HG03135 (cell line): ENCODE results near the gene MRPL38.
"Not testable (repeated sequence)": the region's sequence is repeated elsewhere in the genome, so short reads cannot be mapped to it uniquely, and the experiment has no call there.

ENCODE experiments used
- ATAC-seq: cut with Tn5 transposase; IDR thresholded peaks from one replicate; pipeline ENCODE4 v1.9.1; 2021; ENCODE audit warnings: mild to moderate bottlenecking, moderate library complexity; ENCODE audit not compliant: unreplicated experiment

Gene MRPL38

DNA sequence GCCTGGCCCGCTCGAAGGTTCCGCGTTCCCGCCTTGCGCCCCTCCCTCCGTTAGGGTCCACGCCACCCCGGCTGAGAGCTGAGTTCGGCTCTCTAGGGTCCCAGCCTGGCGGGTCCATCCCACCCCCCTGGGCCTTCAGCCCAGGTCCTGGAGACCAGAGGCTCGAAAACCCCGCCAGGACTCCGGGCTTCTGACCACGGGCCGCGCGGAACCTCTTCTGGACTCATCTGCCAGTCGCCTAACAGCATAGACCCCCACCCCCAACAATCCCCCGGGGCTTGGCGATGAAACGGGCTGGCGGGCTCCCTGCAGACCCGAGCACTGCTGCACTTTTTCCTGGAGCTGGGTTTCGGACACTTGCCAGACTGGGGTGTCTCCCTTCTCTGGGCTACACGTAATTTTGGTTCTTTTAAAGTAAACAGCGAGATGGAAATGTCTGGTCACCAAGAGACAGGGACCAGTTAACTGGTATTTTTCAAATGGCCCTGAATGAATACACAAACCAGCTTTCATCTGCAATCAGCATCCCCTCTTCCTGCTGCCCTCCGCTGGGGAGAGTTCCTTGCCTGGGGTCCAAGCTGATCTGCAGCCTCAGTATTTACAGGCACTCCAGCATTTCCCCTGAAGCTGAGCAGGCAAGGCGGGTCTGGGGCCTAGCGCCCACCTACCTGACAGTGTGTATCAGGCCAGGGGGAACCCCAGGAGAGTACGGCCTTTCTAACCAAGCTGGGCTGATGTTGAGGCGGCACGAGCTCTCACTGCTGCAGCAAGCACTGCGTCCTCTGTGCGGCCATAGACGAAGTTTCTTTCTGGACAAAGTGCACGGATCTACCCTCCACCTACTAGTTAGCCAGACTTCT is 7.3 kb downstream of the MRPL38 start:
- no peak for ATAC-seq

DNA sequence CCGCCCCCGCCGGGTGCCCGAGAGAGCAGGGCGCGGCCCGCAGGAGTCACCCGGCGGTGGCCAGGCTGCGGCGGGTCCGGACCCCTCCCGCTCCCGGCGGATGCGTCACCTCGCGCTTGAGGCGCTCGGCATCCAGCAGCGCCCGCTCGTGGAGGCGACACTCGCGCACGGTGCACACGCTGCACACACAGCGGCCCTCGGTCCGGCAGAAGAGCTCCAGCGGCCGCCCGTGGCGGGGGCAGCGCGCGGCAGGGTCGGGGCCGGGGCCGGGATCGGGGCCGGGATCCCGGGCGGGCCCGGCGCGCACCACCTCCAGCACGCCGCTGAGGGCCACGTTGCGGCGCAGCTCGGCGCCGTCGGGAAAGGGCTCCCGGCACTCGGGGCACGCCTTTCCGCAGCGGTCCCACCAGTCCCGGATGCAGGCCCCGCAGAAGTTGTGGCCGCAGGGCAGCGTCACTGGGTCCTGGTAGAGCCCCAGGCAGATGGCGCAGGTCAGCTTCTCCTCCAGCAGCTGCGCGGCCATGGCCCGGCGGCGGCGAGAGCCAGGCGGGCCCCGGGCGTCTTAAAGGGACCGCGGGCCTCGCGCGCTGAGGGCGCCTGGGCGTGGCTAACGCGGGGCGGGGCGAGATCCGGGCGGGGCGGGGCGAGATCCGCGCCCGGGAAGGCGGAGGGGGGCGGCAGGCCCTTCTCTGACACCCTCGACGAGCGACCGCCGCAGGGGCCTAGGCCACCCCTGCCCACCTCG is 8.1 kb downstream of the MRPL38 start, which contains the start of gene TRIM65:
TSS of gene TRIM65 (minus strand) at position 537 of the 745 bp plus-strand sequence. CDS start at position 523, 14 bp downstream.
- peak; percentile 55 for ATAC-seq

DNA sequence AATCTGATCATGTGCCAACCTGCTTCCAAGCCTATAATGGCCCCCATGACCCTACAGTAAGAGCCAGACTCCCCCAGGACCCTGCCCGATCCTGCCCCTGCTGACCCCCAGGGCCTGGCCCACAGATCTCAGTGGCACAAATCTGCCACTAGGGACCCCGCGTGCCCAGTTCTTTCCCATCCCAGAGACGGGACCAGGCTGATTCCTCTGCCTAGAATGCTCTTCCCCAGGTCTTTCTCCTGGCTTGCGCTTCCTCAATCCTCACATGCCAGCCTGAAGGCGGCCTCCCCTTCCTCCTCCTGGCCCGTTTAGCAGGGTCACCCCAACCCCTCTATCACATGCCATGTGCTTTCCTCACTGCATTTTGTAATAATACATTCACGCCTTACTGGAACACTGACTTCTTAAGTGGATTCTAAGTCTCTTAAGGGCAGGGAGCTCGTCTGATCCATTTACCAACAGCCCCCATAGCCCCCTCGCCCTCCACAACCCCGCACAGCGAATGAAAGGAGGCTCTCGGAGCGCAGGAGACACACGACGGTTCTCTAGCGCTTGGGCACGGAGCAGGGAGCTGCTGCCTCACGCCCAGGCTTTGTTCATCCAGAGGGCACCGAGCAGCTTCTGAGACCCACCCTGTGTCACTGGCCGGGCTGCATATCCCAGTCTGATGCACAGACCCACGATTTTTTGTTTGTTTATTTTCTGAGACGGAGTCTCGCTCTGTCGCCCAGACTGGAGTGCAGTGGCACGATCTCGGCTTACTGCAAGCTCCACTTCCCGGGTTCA is 9.1 kb downstream of the MRPL38 start:
- no peak for ATAC-seq

DNA sequence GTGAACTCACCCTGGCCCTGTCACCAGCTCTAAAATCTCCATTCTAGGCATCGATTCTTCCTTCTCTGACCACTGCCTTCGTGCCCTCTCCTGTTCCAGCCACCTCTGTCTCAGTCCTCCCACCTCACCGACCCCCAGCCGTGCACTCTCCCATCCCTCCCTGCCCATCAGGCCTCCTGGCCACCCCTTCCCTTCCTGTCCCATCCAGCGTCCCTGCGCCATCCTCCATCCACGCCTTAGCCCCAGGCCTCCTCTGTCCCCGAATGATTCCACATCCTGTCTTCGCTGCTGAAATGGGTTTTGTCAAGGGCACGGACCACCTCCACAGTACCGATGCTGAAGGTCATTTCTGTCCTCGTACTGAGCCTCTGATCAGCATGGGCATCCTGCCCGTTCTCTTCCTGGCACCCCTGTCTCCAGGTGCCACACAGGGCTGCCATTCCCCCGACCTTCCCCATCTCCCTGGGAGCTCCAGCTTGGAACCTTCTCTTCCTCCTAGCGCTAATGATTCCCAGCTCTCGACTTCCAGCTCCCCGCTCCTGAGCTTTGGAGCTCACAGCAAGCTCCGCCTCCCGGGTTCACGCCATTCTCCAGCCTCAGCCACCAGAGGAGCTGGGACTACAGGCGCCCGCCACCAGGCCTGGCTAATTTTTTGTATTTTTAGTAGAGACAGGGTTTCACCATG is 10.5 kb downstream of the MRPL38 start:
- ATAC-seq, result no peak

DNA sequence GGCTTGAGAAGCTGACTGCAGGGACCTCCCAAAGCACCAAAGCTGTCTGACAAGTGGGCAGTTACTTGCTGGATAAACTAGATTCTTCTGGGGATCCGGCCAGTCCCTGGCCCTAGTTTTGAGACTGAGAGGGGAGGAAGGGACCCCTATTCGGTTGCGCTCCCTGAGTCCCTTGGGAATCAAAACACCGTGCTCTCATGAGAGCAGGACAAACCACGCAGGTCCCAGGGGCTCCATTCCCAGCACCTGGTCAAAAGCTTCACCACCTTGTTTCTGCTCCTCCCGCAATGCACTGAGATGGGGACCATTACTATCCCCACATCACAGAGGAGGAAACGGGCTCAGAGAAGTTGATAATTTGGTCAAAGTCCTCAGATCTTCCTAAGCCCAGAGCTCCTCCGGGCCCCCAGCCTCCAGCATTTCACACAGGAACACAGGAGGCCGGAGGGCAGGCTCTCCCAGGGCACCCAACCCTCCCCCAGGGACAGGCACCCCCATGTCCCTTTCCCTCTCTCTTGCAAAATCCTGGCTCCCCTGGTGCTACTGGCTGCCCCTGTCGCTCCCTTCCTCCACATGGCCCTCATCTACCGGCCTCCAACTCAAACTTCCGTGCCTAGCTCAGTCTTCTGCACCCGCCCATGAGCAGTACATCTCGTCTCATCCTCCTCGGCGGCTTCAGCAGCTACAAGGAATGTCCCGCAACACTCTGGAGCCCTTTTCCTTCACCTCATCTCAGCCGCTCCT is 11.2 kb downstream of the MRPL38 start:
- ATAC-seq, result no peak

DNA sequence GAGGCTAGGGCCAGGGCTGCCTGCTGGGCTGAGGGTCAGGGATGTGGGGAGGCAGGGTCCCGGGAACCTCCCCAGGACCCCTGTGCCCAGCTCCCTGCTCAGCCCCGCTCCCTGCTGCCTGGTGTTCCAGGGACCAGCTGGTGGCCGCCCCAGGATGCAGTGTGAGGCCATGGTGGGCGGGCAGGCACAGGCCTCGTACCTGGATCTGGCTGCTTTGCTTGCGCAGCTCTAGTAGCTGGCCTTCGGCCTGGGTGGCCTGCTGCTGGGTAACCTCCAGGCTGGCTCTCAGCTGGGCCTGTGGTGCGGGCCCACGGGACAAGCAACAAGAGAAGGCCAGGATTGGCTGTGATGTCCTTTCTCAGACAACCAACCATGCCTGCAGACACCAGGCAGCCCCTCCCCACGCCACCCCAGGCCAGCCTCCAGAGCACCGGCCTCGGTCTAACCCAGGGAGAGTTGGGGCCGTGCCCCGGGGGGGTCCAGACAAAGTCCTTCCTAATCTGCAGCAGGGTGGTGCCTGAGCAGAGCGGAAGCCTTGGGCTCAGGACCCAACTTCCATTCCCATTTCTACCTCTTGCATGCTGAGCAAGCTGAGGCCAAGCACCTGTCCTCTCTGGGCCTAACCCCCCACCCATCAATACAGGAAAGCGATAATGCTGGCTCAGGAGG is 12.0 kb downstream of the MRPL38 start:
- no peak for ATAC-seq

DNA sequence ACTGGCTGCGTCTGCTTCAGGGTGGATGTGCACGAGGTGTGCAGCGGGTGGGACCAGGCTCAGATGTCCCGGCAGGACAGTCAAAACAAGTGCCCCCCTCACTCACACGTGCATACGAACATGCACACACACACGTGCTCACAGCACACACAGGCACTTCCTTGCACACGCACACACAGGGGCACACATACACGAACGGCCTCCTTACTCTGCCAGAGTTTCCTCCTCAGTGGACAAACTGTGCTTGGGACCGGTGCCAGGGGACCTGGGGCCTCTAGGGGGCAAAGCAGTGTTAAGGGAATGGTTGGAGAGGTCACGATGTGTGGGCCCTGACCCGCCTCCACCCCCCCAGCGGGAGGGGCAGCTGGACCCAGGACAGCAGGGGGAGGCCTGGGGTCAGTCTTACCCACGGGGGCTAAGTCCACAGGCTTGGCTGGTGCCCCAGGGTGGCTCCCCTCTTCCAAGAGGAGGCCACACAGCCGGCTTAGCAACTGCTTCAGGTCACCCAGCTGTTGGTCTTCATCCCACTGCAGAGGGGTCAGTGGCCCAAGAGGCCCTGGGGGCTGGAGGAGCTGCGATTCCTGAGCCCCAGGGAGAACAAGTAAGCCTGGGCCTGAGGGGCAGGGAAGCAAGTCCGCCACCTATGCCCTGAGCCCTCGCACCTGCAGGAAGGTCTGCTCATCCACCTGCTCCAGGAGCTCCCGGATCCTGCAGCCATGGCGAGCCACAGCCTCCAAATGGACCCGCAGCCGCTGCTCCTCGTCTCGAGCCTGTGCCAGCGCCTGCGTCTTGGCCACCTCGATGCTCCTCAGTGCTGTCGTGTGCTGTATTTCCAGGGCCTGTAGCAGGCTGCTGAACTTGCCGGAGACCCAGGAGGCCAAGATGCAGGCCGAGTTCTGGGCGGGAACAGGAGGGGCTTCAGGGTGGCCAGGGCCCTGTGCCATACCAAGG is 12.8 kb downstream of the MRPL38 start:
- ATAC-seq, result no peak

DNA sequence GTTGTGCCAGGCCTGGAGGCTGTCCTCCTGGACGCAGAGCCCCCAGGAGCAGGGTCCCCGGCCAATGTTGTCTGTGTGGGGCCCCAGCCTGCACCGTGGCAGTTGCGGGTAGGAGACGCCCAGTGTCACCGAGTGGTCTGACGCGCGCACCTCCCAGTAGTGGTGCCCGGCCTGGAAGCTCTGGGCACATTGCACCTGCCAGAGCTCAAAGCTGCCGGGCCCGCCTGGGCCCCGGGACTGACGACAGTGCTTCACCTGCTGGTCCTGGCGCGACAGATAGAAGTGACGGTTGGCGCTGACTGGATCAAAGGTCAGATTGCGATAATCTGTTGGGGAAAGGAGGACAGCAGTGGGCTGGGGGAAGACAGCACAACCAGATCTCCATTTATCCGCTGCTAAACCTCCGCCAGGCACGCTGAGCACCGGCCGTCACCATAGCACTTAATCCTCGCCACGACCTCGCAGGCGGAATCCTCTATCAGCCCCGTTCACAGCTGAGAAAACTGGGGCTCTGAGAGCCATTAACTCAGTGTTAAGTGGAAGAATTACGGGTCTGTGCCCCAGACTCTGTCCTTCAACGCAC is 13.6 kb downstream of the MRPL38 start:
- no peak for ATAC-seq

DNA sequence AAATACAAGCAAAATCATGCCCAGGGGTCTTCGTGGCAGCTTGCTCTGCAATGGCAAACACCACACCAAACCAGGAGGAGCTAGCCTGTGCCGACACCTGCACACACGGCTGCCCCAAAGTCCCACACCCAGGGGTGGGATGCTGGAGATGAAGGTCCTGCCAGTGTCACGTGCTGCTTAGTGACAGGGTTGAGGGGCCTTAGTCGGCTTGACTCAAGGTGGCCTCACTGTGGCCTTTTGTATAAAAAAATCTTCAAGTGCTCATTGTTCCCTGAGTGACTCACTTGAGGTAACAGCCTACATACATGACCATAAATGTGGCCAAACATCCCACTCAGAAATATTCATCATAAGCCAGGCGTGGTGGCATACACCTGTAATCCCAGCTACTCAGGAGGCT is 15.2 kb downstream of the MRPL38 start:
- ATAC-seq, result no peak

DNA sequence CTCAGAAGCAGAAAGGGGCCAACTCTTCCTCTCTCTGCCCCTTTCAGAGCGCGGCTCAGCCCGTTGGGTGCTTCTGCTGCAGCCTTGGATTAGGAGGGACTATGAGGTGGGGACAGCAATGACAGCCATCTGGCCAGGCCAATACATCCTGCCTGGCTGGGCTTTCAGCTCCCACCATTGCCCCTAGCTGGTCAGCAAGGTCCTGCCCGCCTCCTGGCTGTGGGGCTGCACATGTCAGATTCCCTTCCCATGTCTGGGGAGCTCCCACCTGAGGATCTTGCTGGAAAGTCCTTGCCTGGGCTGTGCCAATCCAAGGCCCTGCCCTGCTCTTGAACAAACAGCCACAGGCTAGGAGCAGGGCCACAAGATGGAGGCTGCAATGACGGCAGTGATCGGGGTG is 16.2 kb downstream of the MRPL38 start:
- no peak for ATAC-seq

DNA sequence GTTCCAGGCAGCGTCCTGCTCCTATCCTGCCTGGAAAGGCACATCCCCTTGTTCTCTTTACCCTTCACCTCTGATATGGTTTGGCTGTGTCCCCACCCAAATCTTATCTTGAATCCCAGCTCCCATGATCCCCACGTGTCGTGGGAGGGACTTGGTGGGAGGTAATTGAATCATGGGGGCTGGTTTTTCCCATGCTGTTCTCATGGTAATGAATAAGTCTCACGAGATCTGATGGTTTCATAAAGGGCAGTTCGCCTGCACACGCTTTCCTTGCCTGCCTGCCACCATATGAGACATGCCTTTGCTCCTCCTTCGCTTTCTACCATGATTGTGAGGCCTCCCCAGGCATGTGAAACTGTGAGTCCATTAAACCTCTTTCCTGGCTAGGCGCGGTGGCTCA is 18.8 kb downstream of the MRPL38 start:
- not testable (repeated sequence) for ATAC-seq

DNA sequence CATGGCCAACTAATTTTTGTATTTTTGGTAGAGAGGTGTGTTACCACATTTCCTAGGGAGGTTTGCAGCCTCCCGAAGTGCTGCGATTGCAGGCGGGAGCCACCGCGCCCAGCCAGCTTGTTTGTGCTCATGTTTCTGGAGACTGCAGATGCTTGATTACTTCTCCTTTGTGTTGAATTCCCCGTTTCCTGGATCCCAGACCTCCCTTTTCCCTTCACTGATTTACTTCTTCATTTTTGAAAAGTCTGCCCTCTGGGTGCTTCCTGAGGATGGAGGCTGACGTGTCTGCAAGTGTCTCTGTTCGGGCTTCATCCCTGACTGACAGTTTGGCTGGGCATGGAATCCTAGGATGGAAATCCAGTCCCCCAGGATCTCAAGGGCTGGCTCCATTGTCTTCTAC is 19.3 kb downstream of the MRPL38 start:
- ATAC-seq, result no peak

DNA sequence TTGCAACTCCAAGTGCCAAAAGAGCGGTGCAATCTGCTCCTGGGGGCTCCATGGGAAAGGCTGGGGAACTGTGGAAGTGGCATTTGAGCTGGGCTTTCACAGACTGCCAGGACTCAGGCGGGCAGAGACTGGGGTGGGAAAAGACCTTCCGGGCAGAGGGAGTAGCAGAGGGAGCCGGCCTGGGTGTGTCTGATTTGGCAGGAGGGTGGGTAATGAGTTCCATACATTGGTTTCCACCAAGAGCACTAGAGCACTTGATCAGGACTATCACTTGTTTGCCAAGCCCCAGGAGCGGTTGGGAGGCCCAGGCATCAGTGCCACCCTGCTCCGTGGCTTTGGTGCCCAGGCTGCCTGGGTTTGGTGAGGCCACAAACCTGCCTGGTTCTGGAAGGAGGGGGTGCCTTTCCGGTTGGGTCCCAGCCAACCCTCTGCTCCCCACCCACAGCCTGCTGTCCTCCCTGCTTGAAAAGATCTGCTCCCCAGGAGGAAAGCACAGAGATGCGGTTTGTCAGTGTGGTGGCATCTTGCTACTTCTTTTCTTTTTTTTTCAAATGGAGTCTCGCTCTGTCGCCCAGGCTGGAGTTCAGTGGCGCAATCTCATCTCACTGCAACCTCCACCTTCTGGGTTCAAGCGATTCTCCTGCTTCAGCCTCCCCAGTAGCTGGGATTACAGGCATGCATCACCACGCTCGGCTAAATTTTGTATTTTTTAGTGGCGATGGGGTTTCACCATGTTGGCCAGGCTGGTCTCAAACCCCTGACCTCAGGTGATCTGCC is 22.8 kb downstream of the MRPL38 start:
- no peak for ATAC-seq

DNA sequence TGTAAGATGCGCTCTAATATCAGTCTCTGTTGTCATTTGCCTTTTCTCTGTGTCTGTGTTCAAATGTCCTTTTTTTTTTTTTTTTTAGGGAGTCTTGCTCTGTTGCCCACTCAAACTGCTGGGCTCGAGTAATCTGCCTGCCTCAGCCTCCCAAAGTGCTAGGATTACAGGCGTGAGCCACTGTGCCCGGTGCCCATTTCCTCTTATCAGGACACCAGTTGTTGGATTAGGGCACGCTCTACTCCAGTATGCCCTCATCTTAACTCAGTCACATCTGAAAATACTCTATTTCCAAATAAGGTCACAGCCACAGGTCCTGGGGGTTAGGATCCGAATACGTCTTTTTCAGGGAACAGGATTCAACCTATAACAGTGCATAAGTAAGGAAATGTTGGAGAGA is 24.4 kb downstream of the MRPL38 start:
- ATAC-seq, result no peak

DNA sequence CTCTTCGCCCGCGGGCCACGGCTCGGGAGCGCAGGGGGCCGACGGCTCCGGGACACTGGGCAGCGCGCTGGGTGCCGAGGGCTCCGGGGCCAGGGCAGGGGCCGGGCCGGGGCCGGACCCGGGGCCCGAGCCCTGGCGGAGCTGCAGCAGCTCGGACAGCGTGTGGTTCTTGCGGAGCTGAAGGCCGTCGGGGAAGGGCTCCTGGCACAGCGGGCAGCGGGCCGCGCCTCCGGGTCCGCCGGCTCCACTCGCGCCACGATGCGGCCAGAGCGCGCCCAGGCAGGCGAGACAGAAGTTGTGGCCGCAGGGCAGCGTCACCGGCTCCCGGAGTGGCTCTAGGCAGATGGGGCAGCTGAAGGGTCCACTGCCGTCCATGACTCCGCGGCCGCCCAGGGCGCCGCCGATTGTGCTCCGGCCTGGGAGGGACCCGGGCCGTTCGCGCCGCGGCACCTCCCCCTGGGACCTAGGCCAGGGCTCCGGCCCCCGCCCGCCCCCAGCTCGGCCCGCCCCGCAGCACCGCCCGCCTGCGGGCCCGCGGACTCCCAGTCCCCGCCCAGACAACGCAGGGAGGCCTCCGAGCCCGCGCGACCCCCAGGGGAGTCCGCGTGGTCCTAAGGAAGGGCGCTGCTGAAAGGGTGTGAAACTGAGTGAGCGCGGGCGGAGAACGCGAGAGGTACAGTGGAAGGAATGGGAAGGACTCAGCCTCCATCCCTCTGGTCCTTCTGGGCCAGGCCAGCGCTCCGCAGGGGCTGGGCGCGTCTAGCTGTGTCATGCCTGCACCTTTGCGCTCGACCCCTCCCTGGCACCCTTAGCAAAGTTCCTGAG is 26.3 kb downstream of the MRPL38 start, which contains the start of gene TRIM47:
TSS of gene TRIM47 (minus strand) at position 408 of the 825 bp plus-strand sequence. CDS start at position 375, 33 bp downstream.
- ATAC-seq, result peak; percentile 10

DNA sequence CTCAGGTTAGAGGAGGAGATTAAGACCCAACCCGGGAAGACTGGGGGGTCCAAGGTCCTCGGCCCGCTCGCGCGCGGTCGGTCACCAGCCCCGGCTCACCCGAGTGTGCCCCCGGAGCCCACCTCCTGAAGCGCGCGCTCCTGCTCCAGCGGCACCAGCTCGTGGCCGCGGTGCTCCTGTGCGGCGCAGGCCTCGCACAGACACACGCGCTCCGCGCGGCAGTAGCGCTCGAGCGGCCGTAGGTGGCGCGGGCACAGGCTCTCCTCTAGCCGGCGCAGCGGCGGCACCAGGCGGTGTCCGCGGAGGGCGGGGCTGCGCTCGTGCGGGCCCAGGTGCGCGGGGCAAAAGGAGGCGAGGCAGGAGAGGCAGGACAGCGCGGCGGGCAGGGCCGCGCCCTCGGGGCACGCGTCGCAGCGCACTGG is 26.9 kb downstream of the MRPL38 start:
- ATAC-seq, result peak; percentile 51
